Hindlimb muscle (tissue), 1 donor: ENCODE data around the gene TTYH3. TPM values are rescaled to one million over a fixed set of nuclear protein-coding genes. Genes with fewer than 3 reads are reported as not detected.
"Not testable (repeated sequence)": the region's sequence is repeated elsewhere in the genome, so short reads cannot be mapped to it uniquely, and the experiment has no call there.

Source experiments
- DNase-seq: peaks from one replicate; pipeline ENCODE4 v3.0.0-alpha.2; 2013
- polyA plus RNA-seq: library from polyadenylated mRNA; unstranded; fragments of 120-200 nt; gene quantifications from one replicate; pipeline ENCODE4 v1.2.1, GENCODE V29; 2013; ENCODE audit not compliant: insufficient read length

Gene TTYH3
- polyA plus RNA-seq, 1 donor, result 83.4 TPM

DNA sequence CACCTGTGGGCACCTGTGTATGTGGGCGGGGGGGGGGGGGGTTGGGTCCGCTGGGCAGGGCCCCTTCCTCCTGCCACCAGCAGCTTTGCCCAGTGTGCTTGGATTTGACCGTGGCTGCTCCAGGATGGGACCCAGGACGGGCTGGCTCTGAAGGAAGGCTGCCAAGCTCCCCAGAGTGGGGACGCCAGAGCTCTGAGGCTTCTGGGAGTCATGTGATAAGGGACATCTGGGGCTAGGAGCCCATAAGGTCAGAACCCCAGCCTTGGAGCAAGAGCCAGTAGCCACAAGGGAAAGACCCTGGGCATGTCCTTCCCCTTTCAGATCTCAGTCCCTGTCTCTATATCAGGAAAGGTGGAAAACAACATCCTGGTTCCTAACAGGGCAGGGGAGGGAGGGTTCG lies 34.4 kb downstream of the TTYH3 start:
- no peak for DNase-seq

DNA sequence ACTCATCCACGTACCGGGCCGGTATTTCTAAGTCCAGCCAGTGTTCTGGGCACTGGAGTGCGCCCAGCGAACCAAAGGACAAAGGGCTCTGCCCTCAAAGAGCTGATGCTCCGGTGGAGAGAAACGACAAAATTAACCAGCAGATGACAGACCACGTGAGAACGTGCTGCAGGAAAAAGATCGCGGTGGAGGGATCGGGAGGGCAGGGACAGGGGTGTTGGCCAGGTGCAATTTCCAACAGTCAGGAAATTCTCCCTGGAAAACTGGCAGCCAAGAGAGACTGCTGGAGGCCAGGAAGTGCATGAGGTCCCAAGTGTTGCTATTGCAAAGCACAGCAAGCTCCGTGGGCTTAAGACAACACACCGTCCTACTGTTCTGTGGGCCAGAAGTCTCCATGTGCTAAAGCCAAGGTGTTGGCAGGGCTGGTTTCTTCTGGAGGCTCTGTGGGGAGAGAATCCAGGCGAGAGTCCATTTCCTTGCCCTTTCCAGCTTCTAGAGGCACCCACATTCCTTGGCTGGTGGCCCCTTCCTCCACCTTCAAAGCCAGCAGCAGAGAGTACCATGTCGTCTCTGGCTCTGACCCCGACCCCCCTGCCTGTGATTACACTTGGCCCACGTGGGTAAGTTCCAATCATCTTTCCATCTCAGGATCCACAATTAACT lies 34.9 kb downstream of the TTYH3 start:
- no peak for DNase-seq

DNA sequence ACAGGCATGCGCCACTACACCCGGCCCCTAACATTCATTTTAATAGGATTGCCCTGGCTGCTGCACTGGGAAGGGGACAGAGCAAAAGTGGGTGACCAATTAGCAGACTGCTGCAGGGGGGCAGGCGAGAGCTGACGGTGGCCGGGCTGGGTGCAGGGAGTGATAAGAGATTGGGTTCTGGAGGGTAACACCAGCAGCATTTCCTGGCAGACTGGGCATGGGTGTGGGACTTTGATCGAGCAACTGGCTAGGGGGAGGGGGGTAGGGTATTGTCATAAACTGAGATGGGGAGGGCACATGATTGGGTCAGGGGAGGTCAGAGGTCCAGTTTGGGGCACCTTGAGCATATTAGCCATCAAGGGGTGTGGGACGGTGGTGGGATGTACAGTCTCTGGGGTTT lies 36.1 kb downstream of the TTYH3 start:
- no peak for DNase-seq

DNA sequence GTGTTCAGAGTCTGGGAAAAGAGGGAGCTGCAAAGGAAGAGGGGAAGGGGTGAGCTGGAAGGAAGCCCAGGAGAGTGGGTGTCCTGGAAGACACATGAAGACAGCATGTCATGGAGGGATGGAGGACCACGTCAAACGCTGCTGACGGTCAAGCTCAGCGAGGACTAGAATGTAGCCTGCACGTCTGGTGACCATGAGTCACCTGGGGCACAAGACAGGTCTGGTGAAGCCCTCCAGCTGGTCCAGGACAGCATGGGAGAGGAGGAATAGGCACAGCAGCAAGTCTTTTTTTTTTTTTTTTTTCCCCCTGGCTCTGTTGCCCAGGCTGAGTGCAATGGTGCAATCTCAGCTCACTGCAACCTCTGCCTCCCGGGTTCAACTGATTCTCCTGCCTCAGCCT lies 36.6 kb downstream of the TTYH3 start:
- DNase-seq, result no peak

DNA sequence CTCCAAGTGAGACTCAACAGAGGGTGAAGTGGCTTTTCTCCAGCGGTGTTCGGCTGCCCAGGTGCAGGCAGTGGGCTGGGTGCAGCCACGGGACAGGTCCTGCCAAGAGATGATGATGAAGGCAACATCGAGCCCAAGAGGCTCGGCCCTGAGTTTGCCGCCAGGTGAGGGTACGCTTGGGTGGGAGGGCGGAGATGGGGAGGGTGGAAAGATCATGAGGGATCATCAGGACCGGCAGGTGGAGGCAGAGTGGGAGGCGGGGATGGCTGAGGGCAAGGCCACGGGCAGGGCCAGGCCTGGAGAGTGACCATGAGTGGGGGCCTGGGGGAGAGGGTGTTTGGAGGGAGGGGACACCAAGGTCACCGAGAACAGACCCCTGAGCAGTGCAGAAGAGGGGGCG lies 38.4 kb downstream of the TTYH3 start:
- DNase-seq, result no peak

DNA sequence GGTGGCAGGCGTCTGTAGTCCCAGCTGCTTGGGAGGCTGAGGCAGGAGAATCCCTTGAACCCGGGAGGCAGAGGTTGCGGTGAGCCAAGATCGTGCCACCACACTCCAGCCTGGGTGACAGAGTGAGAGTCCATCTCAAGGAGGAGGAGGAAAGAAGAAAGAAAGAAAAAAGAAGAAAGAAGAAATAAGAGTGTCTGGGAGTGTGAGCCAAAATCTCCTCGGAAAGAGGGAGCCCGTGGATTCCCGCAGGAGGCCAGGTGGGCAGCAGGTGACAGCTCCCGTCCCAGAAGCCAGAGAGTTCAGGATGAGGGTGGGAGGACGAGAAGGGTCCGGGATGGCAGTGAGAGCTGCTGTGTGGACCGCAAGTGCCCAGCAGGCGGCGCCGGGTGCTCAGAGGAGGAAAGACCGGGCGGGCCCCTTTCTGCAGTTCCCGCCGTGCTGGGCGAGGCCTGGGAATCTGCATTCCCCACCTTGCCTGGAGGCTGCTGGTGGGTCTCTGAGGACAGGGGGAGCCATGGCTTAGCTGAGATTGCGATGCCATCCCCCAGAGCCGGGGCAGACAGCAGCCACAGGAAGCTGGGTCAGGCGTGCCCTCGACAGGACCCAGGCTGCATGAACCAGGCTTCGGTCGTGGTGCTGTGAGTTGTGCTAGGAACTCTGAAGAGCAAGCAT lies 39.1 kb downstream of the TTYH3 start:
- no peak for DNase-seq

DNA sequence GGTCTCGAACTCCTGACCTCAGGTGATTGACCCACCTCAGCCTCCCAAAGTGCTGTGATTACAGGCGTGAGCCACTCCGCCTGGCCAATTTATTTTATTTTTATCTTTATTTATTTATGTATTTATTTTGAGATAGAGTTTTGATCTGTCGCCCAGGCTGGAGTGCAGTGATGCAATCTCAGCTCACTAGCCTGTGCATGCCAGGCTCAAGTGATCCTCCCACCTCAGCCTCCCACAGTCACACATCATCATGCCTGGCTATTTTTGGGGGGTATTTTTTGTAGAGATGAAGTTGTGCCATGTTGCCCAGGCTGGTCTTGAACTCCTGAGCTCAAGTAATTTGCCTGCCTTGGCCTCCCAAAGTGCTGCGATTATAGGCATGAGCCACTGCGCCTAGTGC lies 41.4 kb downstream of the TTYH3 start:
- not testable (repeated sequence) for DNase-seq

DNA sequence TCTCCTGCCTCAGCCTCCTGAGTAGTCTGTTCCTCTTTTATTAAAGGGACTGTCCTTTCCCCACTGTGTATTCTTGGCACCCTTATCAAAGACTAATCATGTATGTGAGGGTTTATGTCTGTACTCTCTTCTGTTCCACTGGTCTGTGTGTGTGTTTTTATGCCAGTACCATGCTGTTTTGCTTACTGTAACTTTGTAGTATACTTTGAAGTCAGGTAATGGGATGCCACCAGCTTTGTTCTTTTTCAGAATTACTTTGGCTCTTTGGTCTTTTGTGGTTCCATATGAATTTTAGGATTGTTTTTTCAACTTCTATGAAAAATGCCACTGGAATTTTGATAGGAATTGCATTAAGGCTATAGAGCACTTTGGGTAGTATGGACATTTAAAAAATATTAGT lies 42.1 kb downstream of the TTYH3 start:
- DNase-seq, result no peak

DNA sequence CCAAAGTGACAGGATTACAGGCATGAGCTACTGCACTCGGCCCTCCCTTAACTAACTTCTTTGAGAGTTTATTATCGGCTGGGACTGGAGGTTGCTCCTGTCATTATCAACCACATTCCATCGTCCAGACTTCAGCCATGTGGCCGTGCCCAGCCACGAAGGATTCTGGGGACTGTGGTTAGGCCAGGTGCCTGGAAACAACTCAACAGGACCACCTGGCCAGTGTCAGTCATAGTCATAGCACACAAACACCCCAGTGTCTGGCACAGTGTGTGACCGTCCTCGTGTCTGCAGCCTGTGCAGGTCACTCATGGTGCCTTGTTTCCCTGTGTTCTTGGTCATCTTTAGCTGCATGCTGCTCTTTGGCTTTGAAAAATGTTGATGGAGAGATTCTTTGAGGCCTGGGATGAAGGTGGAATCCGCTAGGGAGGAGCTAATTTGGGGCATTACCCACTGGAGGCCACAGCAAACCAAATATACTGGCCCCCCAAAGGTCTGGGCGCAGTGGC lies 43.5 kb downstream of the TTYH3 start:
- DNase-seq, result no peak

DNA sequence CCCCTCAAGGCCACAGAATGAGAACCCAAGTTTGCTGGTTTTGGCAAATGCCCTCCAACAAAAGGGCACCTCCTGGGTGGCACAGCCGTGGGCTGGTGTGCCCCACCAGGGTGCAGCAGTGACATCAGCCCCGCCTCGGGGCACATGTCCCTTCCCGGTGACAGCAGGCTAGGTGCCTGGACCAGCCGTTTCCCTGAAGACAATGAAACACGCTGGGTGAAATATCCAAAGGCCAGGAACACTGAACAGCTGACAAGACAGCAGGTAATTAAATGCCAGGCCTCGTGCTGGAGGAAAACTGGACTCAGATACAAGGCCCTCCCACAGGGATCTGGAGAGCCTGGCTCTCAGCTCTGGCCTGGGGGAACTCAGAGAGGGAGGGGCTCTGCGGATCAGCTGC lies 44.8 kb downstream of the TTYH3 start:
- not testable (repeated sequence) for DNase-seq

DNA sequence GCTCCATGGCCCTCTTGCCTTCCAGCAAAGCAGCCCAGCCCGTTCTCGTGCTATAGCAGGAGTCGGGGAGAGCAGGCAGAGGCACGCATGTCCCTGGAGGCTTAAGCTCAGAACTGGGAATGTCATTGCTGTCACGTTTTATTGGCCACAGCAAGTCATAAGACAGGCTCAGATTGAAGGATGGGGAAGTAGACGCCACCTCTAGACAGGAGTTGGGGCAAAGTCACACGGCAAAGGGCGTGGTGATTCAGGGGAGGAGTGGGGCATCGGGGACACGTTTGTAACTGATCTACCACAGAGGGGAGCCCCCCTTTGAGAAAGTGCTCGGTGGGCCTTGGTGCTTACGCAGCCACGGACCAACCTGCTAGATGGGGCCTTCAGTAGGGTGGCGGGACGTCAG lies 46.7 kb downstream of the TTYH3 start:
- not testable (repeated sequence) for DNase-seq

DNA sequence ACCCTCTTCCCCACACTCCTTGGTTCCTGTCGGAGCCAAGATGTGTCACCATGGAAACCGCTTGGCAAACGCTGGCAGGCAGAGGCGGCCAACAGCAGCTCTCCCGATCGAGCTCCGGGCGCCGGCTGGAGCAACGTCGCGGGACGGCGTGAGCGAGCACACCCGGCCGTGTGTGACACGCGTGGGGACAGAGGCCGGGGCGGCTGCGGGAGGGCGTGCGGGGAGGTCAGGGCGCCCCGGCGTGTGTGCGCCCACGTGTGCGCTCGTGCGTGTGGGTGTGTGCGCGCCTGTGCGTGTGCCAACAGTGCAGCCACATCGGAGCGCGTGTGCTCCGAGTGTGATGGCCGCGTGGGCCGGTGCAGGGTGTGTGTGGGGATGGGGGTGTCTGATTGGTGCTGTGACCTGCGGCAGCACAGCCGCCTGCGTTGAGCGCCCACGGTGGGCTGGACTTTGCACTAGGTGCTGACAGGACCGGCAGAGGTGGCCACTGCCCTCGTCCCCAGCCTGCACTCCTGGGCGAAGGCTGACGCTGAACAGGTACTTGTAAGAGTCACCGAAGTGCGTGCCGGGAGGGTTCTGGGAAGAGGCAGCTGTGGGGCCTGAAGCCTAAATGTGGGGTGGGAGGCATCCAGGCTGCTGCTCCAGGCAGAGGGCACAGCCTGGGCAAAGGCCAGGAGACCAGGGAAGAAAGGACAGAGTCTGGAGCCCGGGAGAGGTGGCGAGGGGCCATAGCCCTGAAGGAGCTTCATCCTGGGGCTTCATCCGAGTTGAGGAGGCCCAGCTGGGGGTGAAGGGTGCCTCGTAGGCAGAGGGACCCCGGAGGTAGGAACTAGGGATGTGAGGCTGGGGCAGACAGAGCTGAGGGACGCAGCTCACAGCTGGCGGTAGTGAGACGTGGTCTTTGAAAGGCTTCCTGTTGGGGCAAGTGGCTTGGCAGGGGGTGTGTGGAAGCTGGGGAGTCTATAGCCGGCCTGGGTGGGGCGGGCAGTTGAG lies 47.6 kb downstream of the TTYH3 start:
- DNase-seq, result not testable (repeated sequence)

DNA sequence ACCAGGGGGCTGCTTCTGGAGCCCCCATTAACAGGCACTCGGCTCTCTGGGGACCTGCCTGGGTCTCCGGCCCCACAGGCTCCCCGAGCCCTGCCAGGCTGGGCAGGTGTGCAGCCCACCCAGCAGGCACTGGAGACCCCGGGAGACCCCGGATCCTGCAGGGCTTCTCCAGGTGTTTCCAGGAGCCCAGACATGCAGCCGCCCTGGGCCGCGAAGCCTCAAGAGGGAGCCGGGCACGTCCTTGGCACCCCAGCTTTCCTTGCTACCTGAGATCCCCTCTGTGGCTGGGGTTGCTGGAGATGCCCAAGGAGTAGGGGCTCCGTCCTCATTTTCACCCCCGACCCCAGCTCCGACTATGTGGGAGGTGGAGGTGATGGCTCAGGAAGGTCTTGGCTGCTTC lies 48.5 kb downstream of the TTYH3 start:
- no peak for DNase-seq

DNA sequence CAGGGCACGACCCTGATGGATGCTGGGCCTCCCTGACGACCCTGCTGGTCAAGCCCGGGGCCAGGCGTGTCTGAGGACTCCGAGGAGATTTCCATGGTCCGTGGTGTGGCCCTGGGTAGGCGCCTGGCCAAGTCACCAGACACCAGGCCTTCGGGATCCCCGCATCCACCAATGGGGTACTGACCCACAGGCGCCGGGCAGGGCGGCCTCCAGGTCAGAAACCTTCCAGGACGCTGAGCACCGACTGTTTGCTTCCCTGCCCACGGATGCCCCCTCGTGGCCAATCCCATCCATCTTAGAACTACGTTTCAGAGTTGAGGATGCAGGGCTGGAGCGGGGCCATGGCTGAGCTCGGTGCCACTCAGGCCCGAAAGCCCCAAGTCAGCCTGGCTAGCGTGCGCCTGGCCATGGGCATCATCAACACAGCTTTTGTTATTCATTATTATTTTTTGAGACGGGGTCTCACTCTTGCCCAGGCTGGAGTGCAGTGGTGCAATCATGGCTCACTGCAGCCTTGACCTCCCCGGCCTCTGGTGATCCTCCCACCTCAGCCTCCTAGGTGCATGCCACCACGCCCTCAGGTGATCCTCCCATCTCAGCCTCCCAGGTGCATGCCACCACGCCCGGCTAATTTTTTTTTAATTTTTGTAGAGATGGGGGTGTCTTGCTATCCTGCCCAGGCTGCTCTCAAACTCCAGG lies 49.2 kb downstream of the TTYH3 start:
- DNase-seq, result peak; percentile 59

DNA sequence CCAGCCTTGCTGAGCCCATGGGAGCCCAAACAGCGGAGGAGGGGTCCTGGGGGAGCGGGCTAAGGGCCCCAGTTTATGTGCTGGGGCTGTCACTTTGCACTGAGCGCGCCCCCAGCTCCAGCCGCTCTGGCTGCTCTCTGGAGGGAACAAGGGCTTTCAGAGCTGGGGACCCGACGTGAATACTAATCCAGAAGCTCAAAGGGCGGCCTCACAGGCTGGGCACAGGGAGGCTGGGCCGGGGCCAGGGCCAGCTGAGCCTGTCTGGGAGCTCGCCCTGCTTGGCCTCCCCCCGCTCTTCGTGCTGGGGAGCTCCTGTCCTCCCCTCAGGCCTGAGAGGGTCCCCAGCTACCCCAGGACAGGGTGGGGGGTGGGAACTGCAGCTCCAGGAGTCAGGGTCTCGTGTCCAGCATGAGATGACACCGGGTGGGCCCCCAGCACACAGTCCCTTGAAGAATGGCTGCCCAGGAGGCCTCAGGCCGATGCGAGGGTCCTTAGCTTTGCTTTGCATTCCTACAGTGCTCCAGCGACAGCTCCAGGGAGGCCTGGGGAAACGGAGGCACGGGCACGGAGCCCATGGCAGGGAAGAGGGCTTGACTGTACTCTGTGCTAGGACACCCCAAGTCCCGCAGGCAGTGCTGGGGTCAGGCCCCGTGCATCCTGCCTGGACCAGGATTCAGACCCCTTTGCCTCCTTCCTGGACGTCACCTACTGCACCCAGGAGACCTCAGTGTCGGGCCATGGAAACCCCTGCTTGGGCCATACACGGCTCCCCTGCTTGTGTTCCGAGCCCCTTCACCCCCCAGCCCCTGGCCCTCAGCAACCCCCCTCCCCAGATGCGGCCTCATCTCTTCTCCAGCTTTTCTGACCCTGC lies 50.4 kb downstream of the TTYH3 start:
- DNase-seq, result no peak

DNA sequence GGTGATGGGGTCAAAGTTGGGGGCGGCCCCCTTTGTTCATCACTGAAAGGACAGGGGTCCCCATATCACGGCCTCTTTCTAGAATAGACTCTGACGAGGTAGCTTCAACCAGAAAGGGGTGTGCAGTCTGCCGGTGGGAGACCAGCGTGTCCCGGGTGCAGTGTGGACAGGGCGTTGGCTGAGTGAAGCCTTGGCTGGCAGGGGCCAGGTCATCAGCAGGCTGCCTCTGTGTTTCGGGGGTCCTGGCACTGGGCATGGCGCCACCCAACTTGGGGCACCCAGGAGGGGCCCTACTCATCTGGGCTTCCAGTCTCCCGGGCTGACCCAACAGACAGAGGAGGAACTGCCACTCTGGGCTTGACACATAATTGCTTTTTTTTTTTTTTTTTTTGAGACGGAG lies 52.7 kb downstream of the TTYH3 start:
- no peak for DNase-seq

DNA sequence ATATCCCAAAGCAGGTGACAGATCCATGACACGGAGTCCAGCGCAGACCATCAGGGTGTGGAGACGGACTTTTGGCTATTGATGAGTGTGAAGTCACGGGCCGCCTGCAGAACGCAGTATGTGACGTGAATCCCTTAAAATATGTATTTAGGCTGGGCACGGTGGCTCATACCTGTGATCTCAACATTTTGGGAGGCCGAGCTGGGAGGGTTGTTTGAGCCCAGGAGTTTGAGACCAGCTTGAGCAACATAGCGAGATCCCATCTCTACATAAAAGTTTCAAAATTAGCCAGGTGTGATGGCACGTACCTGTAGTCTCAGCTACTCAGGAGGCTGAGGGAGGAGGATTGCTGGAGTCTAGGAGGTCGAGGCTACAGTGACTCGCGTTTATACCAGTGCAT lies 54.3 kb downstream of the TTYH3 start:
- DNase-seq, result no peak

DNA sequence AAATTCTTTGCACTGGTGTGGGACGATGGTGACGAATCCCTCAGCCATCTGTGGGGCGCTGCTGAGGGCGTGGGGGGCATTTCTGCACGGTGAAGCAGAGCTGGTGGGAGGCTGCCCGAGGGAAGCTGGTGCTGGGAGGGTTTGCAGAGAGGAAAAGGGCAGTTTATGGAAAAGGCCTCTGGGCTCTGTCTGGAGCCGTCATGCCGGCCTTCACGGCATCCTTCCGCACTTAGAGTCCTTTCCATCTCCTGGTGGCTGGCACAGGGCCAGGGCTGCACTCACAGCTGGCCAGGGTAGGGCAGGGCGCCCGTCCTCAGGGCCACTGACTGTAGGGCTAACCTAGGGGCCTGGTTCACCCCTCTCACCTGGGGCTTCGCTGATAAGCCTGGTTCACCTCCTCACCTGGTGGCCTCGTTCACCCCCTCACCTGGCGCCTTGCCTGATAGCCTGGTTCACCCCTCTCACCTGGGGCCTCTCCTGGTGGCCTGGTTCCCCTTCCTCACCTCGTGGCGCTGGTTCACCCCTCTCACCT lies 55.6 kb downstream of the TTYH3 start:
- DNase-seq, result no peak

DNA sequence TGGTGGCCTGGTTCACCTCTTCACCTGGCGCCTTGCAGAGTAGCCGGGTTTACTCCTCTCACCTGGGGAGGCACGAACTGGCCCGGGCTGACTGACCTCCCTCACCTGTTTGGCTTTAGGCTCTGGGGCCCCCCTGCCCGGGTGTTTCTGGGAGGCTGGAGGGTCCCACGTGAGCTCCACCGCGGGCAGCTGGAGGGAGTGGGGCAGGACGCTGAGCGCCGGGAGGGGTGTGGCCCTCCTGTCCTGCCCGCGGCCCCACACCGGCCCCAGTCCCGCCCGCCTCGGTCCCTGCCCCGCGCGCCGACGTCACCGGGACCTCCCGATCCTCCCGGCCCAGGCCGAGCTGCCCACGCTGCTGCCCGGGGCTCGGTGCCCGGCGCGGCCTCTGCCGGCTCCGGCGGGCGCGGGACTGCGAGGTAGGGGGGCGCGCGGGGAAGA lies 56.1 kb downstream of the TTYH3 start, which contains the start of gene AMZ1:
Gene AMZ1 (plus strand): TSS at position 322 of the 438 bp plus-strand sequence. CDS start 12,250 bp downstream, outside the sequence.
- no peak for DNase-seq

DNA sequence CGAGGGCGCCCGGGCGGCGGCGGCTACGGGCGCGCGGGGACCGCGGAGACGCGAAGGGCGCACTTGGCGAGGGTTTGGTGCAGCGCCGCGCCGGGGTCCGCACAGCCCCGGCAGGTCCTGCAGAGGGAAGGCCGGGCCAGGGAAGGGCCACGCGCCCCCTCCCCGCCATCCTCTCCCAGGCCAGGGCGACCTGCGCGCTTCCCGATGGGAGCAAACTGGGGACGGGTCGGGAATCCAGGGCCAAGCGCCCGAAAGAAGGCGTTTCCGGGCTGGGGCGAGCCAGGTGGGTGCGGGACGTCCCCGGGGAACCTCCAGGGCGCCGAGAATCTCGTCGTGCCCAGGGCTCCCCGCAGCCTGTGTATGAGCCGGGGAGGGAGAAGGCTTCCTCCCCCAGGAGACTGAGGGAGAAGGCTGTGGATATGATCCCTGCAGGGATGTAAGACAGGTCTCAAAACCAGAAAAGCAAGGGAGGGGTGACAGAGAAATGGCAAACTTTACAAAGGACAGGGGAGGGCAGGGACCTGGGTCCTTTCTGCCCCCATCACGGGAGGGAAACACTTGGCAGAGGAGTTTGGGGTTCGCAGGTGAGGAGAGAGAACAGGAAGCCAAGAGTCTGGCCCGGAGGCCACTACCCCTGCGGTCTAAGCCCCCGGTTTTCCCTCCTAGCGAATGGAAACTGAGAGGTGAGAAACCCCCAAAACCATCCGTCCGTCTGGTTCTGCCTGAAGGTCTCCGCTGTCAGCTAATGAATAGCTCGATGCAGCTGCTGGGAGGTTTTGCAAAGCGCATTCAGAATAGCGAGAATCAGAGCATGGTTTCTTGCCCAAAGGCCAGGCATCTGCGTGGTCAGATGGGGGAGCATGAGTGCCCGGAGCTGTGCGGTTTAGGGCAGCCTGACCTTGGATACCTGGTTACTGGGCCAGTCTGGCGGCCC lies 56.9 kb downstream of the TTYH3 start:
- no peak for DNase-seq
